GM18519 (cell line): ENCODE measurements around the gene NSG1.
"Not testable (repeated sequence)": the region's sequence is repeated elsewhere in the genome, so short reads cannot be mapped to it uniquely, and the experiment has no call there.

ENCODE experiments used
- ATAC-seq: cut with Tn5 transposase; IDR thresholded peaks from one replicate; pipeline ENCODE4 v1.9.1; 2021; ENCODE audit warnings: mild to moderate bottlenecking, moderate library complexity; ENCODE audit not compliant: unreplicated experiment, low FRiP score

Gene NSG1

GRCh38 chr4:4386736-4387392, at the start of gene NSG1:
NSG1 (plus strand) TSS chr4:4387102; CDS start chr4:4387630, 528 bp downstream.
- no peak for ATAC-seq

- no peak for ATAC-seq
These were observed 48.5 kb upstream of the NSG1 start for GRCh38 chr4:4338210-4339001.

- ATAC-seq = no peak
These were observed 47.3 kb upstream of the NSG1 start for GRCh38 chr4:4339504-4340085.

- ATAC-seq = no peak
These were observed 44.8 kb upstream of the NSG1 start for GRCh38 chr4:4341861-4342650.

- no peak for ATAC-seq
These were observed 43.9 kb upstream of the NSG1 start for GRCh38 chr4:4343038-4343437.

- ATAC-seq = peak; percentile 68
These were observed 41.9 kb upstream of the NSG1 start for GRCh38 chr4:4344915-4345527.

- ATAC-seq = no peak
These were observed 39.3 kb upstream of the NSG1 start for GRCh38 chr4:4347585-4347984.

GRCh38 chr4:4348585-4348984, 38.3 kb upstream of the NSG1 start:
- ATAC-seq = not testable (repeated sequence)

GRCh38 chr4:4349867-4350266, 37.0 kb upstream of the NSG1 start:
- no peak for ATAC-seq

- no peak for ATAC-seq
These were observed 36.0 kb upstream of the NSG1 start for GRCh38 chr4:4350909-4351308.

GRCh38 chr4:4355302-4355701, 31.6 kb upstream of the NSG1 start:
- no peak for ATAC-seq

GRCh38 chr4:4356106-4357041, 30.5 kb upstream of the NSG1 start:
- no peak for ATAC-seq

GRCh38 chr4:4358093-4358854, 28.6 kb upstream of the NSG1 start:
- no peak for ATAC-seq

- no peak for ATAC-seq
These were observed 25.0 kb upstream of the NSG1 start for GRCh38 chr4:4361883-4362282.

- ATAC-seq = no peak
These were observed 23.8 kb upstream of the NSG1 start for GRCh38 chr4:4362991-4363697.

GRCh38 chr4:4364061-4364460, 22.8 kb upstream of the NSG1 start:
- ATAC-seq = no peak

- no peak for ATAC-seq
These were observed 22.3 kb upstream of the NSG1 start for GRCh38 chr4:4364486-4365208.
